Natural killer cell treated with Interleukin-12 subunit alpha and Interleukin-12 subunit beta and Interleukin-15 and Interleukin-18, amount 100 ng/mL, for 72 hours (primary cell): ENCODE measurements around the gene FZR1. TPM values are rescaled to one million over a fixed set of nuclear protein-coding genes. Genes with fewer than 3 reads are reported as not detected.

Experiments
- ATAC-seq, 2 donors: fragments of 150-1000 bp; cut with Tn5 transposase in 1 of 2; sonication (Bioruptor Pico), chemical (Tn5 transposase) in 1 of 2; 2 replicates each; pipeline ENCODE4 v1.10.0; 2021
- DNase-seq: peaks from one replicate; pipeline ENCODE4 v3.0.0; 2022; ENCODE audit warnings: low spot score
- H3K27ac Mint-ChIP-seq, 2 donors: 1 replicate in 1 of 2; 2 replicates in 1 of 2; pipeline ENCODE4 v1.8.0; 2022; ENCODE audit warnings: mixed read lengths in 2 of 2, mild to moderate bottlenecking in 1 of 2, moderate library complexity in 1 of 2
- H3K27me3 Mint-ChIP-seq, 2 donors: 1 replicate in 1 of 2; 2 replicates in 1 of 2; pipeline ENCODE4 v1.8.0; 2022; ENCODE audit warnings: mixed read lengths in 2 of 2
- H3K36me3 Mint-ChIP-seq: one replicate; pipeline ENCODE4 v1.8.0; 2022; ENCODE audit warnings: mixed read lengths
- H3K4me1 Mint-ChIP-seq, 2 donors: 1 replicate in 1 of 2; 2 replicates in 1 of 2; pipeline ENCODE4 v1.8.0; 2022; ENCODE audit warnings: low read depth in 2 of 2, mixed read lengths in 2 of 2, mild to moderate bottlenecking in 1 of 2
- H3K4me3 Mint-ChIP-seq: one replicate; pipeline ENCODE4 v1.8.0; 2022; ENCODE audit warnings: mixed read lengths
- H3K9me3 Mint-ChIP-seq: 2 replicates; pipeline ENCODE4 v1.8.0; 2022; ENCODE audit warnings: mixed read lengths
- total RNA-seq, 2 donors: library from RNA; stranded (reverse); gene quantifications; one replicate each; pipeline ENCODE4 v1.2.3, GENCODE V29; 2022

FZR1 gene
- total RNA-seq, 2 donors from 2014 or later, result 51.4 to 63.0 TPM

GRCh38 chr19:3586127-3586626, 80.1 kb downstream of the FZR1 start:
- no peak overlapping the region for H3K27ac Mint-ChIP-seq
- DNase-seq (no peak), ATAC-seq (no peak)
- no peak overlapping the region for H3K4me3 Mint-ChIP-seq
- H3K36me3 Mint-ChIP-seq, result no peaks in the 10 kb centered on the region
- H3K27me3 Mint-ChIP-seq, result no peaks in the 10 kb centered on the region
- no peaks in the 10 kb centered on the region for H3K4me1 Mint-ChIP-seq
- no peaks in the 10 kb centered on the region for H3K9me3 Mint-ChIP-seq

- Mint-ChIP-seq H3K36me3 (no peaks in the 10 kb centered on the region), H3K9me3 (no peaks in the 10 kb centered on the region), H3K27ac (no peak overlapping the region), H3K4me1 (no peaks in the 10 kb centered on the region), H3K4me3 (no peak overlapping the region), H3K27me3 (no peaks in the 10 kb centered on the region)
- ATAC-seq, result no peak
- no peak for DNase-seq
Observed at GRCh38 chr19:3586707-3587346, 80.7 kb downstream of the FZR1 start.

Other genes starting within 250 kb of the FZR1 start
- 10 to 100 TPM; 21.4 to 41.7 TPM for gene NFIC, start 139.7 kb upstream of the FZR1 start, total RNA-seq
- gene SMIM24, start 25.8 kb upstream of the FZR1 start, total RNA-seq, result under 1 TPM in 1 of 2 donors, not detected in 1; 0.62 TPM
- gene SMIM44, start 22.9 kb upstream of the FZR1 start, total RNA-seq, result not detected
- gene DOHH, start 5.6 kb upstream of the FZR1 start, total RNA-seq, result 10 to 100 TPM; 16.1 to 28.6 TPM
- gene TEKTIP1, start 32.9 kb downstream of the FZR1 start, total RNA-seq, result 1 to 10 TPM; 3.3 to 4.4 TPM
- 10 to 100 TPM; 72.2 to 73.1 TPM for gene MFSD12, start 51.3 kb downstream of the FZR1 start, total RNA-seq
- 10 to 100 TPM; 38.2 to 48.0 TPM for gene HMG20B, start 66.6 kb downstream of the FZR1 start, total RNA-seq
- under 1 TPM; 0.25 to 0.40 TPM for gene GIPC3, start 79.2 kb downstream of the FZR1 start, total RNA-seq
- under 1 TPM in 1 of 2 donors, not detected in 1; 0.28 TPM for gene TBXA2R, start 100.6 kb downstream of the FZR1 start, total RNA-seq
- gene CACTIN, start 120.5 kb downstream of the FZR1 start, total RNA-seq, result 10 to 100 TPM; 28.9 to 44.7 TPM
- gene PIP5K1C, start 194.2 kb downstream of the FZR1 start, total RNA-seq, result 10 to 100 TPM; 27.0 to 29.6 TPM
- 1 to 10 TPM in 1 of 2 donors, under 1 TPM in 1; 0.57 to 2.1 TPM for gene TJP3, start 202.1 kb downstream of the FZR1 start, total RNA-seq